Measurements from ENCODE around the gene BRD4.

- TF ChIP-seq CTCF (IDR thresholded peaks at IDR 0.05), result no peak
- TF ChIP-seq POLR2A (IDR thresholded peaks at IDR 0.05), result no peak
These were observed 113.8 kb downstream of the BRD4 start for GRCh38 chr19:15218501-15218900.
